HG03469 (cell line): ENCODE measurements around the gene CCDC137.

Experiments
- ATAC-seq: cut with Tn5 transposase; IDR thresholded peaks from one replicate; pipeline ENCODE4 v1.9.1; 2021; ENCODE audit warnings: mild to moderate bottlenecking, moderate library complexity, moderate number of reproducible peaks; ENCODE audit not compliant: unreplicated experiment

Gene CCDC137

GRCh38 chr17:81714412-81715106 is 48.0 kb downstream of the CCDC137 start:
- no peak for ATAC-seq

- ATAC-seq, result no peak
Measured at GRCh38 chr17:81715107-81715871, 48.8 kb downstream of the CCDC137 start.

DNA sequence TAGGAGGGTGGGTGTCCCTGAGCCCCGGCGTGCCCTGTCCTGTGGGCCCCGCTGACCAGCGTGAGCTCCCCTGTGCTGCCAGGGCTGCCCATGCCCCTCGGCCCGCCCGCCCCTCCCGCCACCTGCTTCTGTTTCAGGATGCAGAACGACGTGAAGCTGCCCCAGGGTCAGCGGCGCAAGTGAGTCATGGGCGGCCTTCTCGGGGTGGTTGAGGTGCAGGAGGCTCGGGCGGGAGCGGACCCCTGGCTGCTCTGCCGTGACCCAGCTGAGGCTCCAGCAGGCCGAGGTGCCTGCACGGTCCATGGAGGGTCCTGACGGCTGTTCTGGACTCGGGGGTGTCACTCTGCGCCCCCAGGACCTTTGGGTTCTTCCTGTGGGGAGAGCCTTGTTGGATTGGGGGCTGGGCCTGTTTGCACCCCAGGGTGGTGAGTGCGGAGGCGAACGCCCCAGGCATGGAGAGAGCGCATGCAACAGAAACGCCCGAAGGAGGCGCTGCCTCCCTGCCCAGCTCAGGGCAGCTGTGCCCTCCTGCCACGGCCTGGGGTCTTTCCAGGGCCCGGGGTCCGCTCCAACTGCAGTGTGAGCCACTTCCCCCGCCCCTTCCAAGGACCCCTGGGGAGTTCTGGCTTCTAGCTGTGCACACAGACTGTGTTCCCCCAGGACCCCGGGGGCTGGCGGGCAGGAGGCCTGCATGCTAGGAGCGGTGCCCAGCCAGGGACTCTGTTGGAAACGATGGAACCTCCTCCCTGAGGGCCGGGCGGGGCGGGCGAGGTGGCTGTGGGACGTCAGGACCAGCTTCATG is 49.5 kb downstream of the CCDC137 start:
- ATAC-seq, result no peak

DNA sequence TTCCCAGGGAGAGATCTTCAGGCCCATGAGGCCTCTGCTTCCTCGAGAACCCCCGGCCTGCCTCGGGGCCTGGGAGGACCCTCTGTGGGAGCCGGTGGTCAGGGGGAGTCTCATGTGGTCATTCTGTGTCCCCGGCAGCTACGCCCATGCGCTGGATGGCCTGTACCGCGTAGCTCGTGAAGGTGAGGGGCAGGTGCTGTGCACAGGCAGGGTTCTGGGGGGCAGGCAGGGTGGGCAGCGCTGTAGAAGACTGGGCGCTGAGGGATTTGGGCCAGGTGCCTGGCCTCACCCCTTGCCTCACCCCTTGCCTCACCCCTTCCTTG is 50.1 kb downstream of the CCDC137 start:
- ATAC-seq, result no peak

DNA sequence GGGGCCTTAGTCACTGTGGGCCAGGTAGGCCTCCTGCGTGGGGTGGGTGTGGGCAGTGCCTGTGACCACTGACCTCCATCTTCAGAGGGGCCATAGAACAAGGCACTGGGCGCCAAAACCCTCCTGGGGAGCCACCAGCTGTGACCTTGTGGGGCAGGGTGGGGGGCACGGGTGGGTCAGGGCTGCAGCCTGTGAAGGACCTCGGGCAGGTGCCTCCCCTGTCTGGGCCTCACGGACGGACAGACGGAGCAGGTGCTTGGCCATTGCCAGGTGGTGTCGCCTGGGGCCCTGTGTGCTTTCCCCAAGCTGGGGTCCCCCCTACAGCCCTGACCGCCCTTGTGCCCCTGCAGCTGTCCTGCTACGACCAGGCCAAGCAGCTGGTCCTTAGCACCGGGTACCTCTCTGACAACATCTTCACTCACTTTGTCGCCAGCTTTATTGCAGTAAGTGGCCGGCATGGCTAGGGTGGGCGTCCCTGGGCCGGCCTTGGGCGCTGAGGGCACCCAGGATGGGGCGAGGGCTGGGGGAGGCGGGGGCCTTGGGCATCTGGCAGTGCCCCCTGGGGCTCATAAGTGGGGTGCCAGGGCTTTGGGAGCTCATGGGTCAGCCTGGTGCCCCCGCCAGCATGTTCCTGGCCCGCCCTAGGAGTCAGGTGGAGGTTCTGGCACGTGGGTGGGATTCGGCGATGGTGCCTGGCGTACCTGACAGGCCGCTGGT is 50.7 kb downstream of the CCDC137 start:
- no peak for ATAC-seq

DNA sequence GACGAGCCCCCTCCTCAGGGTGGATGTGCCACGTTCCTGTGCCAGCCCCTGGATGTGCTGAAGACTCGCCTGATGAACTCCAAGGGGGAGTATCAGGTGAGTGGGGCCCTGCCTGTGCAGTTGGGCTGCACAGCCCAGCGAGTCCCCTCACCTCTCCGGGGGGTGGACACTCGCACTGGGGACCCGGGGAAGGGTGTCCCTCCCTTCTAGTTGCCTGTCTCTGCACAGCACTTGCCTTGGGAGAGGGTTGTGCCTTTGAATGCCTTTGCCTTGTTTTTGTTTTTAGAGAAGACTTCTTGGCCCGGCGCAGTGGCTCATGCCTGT is 51.2 kb downstream of the CCDC137 start:
- no peak for ATAC-seq

DNA sequence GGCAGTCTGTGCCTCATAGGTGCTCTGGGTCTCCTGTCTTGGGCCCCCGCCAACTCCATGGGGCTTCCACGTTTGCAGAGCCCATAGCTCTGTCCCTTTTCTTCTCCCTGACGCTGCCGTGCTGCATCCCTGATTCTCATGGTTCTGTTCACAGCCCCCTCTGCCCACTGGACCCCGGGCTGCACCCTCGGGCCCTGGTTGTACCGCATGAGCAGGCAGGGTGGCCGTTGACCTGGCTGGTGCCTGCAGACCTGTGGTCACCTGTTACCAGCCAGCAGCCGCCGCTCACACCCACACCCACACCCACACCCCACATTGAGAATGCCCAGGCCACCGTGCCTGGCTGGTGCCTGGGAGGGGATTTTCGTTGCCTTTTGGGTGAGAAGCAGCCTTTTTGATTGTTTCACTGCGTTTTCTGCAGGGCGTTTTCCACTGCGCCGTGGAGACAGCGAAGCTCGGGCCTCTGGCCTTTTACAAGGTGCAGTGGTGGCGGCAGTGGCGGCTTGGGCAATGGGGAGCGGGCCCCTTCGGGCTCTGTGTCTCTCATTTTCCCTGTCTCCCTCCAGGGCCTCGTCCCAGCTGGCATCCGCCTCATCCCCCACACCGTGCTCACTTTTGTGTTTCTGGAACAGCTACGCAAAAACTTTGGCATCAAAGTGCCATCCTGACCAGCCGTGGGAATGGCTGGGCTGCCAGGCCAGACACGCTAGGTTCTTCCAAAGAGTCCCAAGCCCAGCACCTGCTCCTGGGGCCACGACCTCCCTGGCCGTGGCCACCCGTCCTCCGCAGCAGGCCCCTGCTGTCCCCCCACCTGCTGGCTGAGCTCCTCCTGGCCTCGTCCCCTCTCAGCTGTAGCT is 53.1 kb downstream of the CCDC137 start:
- no peak for ATAC-seq

- ATAC-seq, result no peak
Measured at GRCh38 chr17:81720267-81721071, 53.9 kb downstream of the CCDC137 start.

DNA sequence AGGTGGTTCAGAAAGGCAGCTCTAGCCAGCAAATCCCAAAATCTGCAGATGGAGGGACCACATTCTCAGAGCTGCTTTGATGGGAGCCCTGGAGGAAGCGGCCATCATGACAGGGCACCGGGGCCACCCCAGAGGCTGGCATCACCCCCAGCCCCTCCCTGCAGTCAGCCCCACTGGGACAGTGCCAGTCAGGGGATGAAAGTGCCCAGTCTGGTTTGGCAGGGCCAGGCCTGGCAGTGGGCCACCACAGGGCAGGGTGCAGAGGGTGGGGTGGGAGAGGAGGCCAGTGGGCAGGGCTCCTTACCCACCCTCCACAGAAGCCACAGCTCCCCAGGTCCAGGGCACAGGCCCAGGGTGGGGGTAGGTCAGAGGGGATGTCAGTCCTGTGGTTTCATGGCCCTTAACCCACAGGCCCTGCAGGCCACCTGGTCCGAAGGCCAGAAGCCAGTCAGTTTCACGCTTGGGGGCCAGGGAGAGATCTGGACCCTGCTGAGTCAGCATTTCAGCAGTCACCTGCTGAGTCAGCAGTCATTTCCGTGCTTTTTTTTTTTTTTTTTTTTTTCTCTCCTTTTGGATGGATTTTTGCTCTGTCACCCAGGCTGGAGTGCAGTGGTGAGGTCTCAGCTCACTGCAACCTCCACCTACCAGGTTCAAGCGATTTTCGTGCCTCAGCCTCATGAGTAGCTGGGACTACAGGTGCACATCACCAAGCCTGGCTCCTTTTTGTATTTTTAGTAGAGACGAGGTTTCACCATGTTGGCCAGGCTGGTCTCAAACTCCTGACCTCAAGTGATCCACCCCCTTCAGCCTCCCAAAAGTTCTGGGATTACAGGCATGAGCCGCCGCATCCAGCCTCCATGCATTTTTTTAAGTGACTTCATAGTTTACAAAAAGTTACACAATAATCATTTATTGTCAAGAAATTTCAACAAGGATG is 55.9 kb downstream of the CCDC137 start:
- no peak for ATAC-seq
